GM18499 (cell line): ENCODE results near the gene RPL15.
"Not testable (repeated sequence)": the region's sequence is repeated elsewhere in the genome, so short reads cannot be mapped to it uniquely, and the experiment has no call there.

Source experiments
- ATAC-seq: cut with Tn5 transposase; IDR thresholded peaks from one replicate; pipeline ENCODE4 v1.9.1; 2021; ENCODE audit warnings: moderate number of reproducible peaks; ENCODE audit not compliant: insufficient read depth, unreplicated experiment

The RPL15 gene

GRCh38 chr3:23888617-23889228 is 28.2 kb upstream of the RPL15 start:
- ATAC-seq, result no peak

DNA sequence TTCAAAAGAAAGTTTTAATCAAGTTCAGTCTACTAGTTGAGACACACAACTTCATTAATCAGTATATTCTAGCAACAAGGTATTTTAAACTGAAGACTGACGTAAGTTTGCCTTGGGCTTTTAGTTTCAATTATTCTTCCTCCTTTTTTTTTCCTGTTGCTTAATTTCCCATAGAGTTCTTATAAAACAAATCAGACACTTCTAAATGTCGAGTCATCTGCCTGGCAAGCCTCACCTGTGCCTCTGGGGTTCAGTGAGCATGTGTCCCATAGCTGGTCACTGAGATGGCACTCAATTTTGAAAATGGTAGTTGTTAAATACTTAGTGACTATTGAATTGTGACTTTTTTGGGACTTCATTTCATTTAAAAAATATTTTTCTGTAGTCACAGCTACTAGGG is 27.5 kb upstream of the RPL15 start:
- ATAC-seq, result no peak

- ATAC-seq, result no peak
These were observed 27.0 kb upstream of the RPL15 start for GRCh38 chr3:23889950-23890349.

DNA sequence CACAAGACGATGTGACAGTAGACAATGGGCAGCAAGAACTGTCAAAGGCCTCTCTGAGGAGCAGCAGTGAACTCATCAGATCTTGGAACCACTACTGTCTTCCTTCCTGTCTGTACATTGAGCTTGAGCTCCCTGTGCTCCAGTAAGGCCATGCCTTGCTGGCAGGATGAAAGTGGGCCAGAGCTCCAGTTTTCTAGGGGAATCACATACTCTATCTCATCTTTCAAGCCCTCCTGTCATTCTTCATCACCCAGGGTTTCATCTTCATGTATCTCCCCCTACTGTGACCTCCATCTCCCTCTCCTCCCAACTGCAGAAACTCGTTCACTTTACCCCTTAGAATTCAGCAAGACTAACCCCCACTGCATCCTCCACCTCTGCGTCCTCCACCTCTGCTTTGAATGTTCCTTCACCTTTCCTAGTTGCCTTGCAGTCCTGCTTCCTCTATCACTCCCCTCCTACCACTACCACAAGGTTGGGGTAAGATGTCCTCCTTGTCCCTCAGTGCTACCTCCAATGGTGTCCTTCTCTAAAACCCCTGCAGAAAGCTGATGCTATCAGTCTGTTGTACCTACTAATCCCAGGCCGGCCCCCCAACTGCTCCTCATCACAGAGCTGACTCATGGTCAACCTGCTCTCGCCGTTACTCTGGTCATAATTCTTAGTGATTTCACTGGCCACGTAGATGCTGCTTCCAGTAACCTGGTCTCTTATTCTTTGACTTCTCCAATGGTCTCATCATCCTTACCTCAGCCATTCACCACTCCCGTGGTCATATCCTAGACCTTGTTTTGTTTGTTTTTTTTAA is 22.5 kb upstream of the RPL15 start:
- ATAC-seq, result no peak

DNA sequence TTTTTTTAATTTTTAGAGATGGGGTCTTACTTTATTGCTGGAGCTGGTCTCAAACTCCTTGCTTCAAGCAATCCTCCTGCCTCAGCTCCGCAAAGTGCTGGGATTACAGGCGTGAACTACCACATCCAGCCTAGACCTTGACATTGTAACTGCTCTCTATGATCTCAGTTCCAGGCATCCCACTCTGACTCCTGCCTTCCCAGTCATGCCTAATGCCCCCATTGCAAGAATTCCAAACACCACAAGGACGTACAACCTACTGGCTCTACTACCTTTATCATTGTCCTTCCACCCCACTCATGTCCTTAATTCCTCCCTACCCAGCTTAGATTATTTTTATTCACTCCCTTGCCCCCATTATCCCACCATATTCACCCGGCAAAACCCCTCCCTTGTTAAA is 21.8 kb upstream of the RPL15 start:
- ATAC-seq, result no peak

GRCh38 chr3:23900744-23901143 is 16.2 kb upstream of the RPL15 start:
- ATAC-seq, result no peak

DNA sequence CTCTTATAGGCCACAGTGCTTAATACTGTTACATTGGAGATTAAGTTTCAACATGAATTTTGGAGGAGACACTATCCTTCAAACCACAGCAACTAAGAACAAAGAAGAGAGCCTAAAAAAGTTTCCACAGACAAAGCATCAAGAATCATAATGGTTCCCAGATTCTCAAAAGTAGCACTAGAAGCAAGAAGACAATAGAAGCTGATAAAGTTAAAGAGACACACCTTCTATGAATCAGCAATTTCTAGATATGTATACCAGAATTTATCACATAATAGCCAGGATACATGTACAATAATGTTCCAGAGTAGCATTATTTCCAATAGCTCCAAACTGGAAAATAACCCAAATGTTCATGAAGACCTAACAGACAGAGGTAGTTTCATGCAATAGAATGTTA is 12.4 kb upstream of the RPL15 start:
- no peak for ATAC-seq

GRCh38 chr3:23909341-23909740 is 7.6 kb upstream of the RPL15 start:
- ATAC-seq, result no peak

- ATAC-seq, result no peak
These were observed 5.5 kb upstream of the RPL15 start for GRCh38 chr3:23911397-23911796.

DNA sequence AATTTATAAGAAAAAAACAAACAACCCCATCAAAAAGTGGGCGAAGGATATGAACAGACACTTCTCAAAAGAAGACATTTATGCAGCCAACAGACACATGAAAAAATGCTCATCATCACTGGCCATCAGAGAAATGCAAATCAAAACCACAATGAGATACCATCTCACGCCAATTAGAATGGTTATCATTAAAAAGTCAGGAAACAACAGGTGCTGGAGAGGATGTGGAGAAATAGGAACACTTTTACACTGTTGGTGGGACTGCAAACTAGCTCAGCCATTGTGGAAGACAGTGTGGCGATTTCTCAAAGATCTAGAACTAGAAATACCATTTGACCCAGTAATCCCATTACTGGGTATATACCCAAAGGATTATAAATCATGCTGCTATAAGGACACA is 4.6 kb upstream of the RPL15 start:
- ATAC-seq, result not testable (repeated sequence)

DNA sequence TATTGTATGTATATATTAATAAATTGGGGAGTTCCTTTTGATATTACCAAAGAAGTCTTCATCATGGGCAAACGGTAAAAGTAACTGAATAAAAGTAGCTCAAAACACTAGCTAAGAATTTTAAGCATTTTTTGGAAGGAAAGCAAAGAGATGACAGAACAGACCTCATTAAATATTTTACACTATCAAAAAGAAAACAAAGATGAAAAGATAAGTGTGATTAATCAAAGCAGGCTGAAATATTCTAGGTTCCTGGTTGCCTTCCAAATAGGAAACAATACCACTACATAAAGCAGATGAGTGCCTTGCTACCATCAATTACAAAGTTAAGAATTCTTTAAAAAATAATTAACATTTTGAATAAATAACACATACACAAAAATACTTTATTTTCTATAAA is 3.8 kb upstream of the RPL15 start:
- ATAC-seq, result no peak

DNA sequence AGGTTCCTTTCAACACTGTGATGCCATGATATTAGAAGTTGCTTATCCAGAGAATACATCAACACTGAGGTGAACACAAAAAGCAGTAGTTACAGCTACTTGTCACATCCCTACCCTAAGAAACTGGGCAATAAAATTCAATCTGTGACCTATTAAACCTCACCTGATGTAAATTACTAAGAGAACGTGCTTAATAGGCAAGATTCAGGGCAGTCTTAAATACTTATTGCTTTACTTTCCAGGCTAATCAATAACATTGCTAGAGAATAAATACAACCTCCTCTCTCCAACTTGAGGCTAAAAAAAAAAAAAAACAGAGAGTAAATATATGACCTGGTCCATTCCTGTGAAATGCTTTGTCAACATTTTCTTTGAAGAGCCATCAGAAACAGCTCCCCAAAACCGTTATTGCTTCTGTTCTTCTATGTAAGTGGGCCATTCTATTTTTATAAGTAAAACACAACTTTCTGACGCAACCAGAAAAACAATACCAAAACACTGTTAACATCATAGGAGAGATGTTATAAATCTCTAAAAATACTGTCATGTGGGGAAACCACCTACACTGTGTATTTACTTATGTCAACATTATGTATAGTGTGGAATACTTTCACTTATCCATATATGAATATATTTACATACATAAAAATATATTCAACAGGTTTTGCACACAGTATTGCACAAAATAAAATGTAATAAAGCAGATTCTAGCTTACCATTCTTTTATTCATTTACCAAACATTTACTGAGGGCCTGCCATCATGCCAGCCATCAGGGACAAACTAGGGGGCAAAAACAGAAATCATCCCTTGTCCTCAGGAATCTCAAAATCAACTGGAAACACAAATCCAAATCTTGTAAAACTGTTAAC is 2.8 kb upstream of the RPL15 start:
- no peak for ATAC-seq

DNA sequence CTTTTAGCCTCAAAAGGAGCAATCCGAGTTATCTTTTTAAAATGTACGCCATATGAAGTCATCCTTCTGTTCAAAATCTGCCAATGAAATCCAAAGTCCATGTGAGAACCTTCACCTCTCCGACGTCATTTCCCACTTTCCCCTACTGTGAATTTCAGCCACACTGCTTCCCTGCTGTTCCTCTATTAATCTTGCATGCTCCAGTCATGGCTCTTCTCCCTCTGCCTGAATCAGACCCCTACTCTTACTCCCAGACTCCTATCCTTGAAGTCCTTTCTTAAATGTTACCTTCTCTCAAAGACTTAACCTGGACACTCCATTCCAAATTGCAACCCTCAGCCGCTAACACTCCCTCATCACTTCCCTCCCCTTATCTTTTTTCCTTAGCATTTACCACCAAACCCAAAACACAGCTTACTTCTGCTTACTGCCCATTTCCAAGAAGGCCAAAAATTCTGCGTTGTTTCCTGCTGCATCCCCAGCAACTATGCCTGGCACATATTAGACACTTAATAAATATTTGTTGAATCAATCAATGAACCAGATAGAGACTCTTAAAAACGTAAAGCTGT is 1.3 kb upstream of the RPL15 start:
- ATAC-seq, result no peak

DNA sequence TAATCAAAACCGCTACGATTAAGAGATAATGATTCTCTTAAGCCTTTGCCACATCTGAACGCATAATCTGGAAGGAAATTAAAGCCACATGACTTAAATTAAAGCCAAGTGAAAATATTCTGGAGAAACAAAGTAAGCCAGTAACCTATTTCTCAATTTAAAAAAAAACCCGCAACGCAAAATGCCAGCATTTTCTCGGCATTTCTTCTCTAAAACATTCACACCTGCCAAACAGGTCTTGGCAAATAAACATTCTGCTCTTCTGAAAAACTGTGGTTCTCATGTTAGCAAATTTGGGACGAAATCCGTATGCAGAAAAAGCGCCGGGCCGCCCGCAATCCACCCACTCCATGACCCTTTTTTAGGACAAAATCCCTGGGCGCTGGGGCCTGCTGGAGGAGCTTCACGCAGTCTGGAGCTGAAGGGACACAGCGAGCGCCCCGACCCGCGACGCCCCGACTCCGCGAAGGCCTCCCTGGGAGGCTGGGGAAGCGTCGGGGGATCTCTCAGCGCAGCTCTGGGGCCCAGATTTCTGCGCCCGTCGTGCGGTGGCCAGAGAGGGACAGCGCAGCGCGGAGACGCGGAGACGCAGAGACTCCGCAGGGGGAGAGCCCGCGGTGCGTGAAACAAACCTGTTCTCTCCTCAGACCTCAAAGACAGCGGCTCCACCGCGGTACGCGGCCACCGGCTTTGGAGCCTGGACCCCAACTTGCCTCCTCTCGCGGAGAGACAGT is 613 bp upstream of the RPL15 start:
- ATAC-seq, result peak; percentile 36

DNA sequence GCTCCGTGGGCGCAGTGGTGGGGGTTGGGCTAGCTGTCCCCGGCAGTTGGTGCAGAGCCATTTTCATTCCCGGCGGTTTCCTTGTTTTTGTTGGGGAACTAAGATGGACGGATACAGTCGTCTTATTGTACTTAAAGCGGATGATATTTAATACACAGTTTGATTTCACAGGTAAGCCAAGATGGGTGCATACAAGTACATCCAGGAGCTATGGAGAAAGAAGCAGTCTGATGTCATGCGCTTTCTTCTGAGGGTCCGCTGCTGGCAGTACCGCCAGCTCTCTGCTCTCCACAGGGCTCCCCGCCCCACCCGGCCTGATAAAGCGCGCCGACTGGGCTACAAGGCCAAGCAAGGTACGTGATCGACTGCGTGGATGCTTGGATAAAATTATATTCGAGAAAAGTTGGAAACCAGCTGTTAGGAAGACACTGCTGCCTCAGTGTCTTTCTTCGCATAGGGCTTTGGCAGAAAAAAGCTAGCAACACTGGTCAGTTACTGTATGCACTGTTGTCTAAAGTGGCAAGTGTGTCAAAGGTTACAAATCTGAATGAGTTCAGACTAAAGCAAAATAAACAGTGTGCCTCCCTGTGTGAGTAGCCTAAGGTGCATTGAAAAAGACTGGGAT is 859 bp downstream of the RPL15 start:
- ATAC-seq, result not testable (repeated sequence)

DNA sequence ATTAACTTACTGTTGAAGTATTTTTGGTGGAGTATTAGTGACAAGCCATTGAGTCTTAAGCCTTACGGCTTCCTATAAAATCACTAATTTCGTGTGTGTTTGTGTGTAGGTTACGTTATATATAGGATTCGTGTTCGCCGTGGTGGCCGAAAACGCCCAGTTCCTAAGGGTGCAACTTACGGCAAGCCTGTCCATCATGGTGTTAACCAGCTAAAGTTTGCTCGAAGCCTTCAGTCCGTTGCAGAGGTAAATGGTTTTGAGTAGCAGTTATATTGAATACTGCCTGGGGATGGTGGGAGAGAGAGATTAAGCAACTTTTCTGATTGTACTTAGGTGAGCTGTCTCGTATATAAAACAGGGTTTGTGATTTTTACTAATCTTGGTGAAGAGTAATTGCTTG is 1.4 kb downstream of the RPL15 start:
- not testable (repeated sequence) for ATAC-seq

- ATAC-seq, result no peak
These were observed 2.7 kb downstream of the RPL15 start for GRCh38 chr3:23919628-23920027.

DNA sequence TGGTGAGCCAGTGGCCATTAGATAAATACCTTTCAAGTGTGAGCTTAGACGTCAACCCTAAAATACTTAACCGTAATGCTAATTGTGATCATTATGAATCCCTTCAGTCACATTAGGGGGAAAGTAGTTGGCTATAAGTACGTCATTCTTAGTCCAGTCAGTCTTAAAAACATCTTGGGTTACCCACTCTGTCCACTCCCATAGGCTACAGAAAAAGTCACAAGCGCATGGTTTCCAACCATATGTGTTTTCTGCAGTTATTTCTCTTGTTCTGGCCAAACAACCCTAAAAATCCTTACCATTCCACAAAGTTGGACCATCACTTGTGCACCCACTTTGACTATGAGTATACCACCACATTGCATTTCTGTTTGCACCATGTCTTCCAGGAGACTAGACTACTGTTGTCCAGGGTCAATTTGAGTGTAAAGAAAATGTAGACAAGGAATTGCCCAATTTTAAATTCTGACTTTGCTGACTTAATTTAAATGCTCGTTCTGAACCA is 3.3 kb downstream of the RPL15 start:
- ATAC-seq, result no peak

GRCh38 chr3:23921052-23921511 is 4.2 kb downstream of the RPL15 start:
- ATAC-seq, result no peak
